Measurements from ENCODE around the gene NR6A1.

GRCh38 chr9:124780060-124780756 lies 9.1 kb upstream of the NR6A1 start:
- TF ChIP-seq POLR2A (IDR thresholded peaks at IDR 0.05; ENCODE audit: low read depth) (no peak), POLR2AphosphoS5 (IDR thresholded peaks at IDR 0.05) (no peak), CTCF (IDR thresholded peaks at IDR 0.05) (no peak)

Data from esophagus muscularis mucosa (tissue), 3 donors.